Measurements from ENCODE around the gene AZIN2. TPM values are rescaled to one million over a fixed set of nuclear protein-coding genes. Genes with fewer than 3 reads are reported as not detected.

The AZIN2 gene
- total and polyA plus RNA-seq, 2 of the 13 experiments (the other 11 are each of a cell fraction or from before 2014, with no cell fraction given): 1.7 to 3.5 TPM

DNA sequence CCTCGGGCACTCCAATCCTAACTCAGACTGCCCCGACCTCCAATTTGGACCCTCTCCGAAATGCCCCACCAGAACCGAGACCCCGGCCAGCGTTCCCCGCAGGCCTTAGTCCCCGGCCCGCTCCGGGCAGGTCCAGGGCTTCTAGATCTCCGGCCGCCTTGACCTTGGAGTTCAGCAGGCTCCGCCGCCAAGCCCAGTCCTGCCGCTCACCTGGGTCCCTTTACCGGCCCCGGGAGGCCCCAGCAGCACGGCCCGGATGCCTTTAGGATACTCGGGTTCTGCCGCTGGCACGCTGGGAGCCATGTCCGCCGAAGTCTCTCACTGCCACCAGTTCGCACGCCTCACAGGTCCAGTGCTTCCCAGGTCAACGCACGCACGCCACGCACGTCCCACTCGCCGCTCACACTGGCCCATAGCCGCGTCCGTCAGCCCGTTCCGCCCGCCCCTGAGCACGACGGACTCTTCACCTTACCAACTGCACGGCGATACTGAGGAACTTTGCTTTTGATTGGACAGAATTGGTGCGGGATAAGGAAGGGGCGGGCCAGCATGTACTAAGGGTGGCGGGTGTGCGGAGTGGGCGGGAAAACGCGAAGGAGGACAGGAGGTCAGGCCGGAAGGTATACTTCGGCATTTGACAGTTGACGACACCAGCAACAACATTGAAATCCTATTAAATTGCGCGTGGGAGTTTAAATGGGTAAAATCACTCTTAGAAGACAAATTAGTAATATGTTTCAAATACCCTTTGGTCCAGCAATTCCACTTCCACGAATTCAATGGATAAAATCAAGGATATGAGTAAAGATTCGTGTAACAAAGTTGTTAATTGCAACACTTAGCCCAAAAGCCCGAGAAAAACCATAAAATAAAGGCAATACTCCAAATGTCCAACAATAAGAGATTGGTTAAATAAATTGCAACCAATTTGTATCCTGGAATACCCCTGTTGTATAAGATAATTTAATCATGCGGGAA is 44.1 kb upstream of the AZIN2 start, which contains the start of gene AK2 (continued):
- TF ChIP-seq, protein P1, sequence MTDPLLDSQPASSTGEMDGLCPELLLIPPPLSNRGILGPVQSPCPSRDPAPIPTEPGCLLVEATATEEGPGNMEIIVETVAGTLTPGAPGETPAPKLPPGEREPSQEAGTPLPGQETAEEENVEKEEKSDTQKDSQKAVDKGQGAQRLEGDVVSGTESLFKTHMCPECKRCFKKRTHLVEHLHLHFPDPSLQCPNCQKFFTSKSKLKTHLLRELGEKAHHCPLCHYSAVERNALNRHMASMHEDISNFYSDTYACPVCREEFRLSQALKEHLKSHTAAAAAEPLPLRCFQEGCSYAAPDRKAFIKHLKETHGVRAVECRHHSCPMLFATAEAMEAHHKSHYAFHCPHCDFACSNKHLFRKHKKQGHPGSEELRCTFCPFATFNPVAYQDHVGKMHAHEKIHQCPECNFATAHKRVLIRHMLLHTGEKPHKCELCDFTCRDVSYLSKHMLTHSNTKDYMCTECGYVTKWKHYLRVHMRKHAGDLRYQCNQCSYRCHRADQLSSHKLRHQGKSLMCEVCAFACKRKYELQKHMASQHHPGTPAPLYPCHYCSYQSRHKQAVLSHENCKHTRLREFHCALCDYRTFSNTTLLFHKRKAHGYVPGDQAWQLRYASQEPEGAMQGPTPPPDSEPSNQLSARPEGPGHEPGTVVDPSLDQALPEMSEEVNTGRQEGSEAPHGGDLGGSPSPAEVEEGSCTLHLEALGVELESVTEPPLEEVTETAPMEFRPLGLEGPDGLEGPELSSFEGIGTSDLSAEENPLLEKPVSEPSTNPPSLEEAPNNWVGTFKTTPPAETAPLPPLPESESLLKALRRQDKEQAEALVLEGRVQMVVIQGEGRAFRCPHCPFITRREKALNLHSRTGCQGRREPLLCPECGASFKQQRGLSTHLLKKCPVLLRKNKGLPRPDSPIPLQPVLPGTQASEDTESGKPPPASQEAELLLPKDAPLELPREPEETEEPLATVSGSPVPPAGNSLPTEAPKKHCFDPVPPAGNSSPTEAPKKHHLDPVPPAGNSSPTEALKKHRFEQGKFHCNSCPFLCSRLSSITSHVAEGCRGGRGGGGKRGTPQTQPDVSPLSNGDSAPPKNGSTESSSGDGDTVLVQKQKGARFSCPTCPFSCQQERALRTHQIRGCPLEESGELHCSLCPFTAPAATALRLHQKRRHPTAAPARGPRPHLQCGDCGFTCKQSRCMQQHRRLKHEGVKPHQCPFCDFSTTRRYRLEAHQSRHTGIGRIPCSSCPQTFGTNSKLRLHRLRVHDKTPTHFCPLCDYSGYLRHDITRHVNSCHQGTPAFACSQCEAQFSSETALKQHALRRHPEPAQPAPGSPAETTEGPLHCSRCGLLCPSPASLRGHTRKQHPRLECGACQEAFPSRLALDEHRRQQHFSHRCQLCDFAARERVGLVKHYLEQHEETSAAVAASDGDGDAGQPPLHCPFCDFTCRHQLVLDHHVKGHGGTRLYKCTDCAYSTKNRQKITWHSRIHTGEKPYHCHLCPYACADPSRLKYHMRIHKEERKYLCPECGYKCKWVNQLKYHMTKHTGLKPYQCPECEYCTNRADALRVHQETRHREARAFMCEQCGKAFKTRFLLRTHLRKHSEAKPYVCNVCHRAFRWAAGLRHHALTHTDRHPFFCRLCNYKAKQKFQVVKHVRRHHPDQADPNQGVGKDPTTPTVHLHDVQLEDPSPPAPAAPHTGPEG (CRISPR knock-in tag; IDR thresholded peaks at IDR 0.05): peak; percentile 84; the same call in 1 of the 2 replicates
- no peak for TF ChIP-seq U2AF1 (optimal IDR thresholded peaks at IDR 0.05; ENCODE audit: low read depth, low read length)
- TF ChIP-seq MAFF (IDR thresholded peaks at IDR 0.05; ENCODE audit: low read depth, low read length): no peak
- TF ChIP-seq, protein P2, sequence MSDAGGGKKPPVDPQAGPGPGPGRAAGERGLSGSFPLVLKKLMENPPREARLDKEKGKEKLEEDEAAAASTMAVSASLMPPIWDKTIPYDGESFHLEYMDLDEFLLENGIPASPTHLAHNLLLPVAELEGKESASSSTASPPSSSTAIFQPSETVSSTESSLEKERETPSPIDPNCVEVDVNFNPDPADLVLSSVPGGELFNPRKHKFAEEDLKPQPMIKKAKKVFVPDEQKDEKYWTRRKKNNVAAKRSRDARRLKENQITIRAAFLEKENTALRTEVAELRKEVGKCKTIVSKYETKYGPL (CRISPR knock-in tag; IDR thresholded peaks at IDR 0.05): peak; percentile 43; the same call in 1 of the 2 replicates
- TF ChIP-seq JDP2 (CRISPR knock-in tag; IDR thresholded peaks at IDR 0.05; ENCODE audit: borderline replicate concordance): peak; percentile 53; the same call in 1 of the 2 replicates
- TF ChIP-seq, protein P3, sequence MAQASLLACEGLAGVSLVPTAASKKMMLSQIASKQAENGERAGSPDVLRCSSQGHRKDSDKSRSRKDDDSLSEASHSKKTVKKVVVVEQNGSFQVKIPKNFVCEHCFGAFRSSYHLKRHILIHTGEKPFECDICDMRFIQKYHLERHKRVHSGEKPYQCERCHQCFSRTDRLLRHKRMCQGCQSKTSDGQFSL (CRISPR knock-in tag; IDR thresholded peaks at IDR 0.05): peak; percentile 52; the same call in 1 of the 2 replicates
- peak; percentile 73; the same call in 1 of the 2 replicates for TF ChIP-seq ZNF329 (CRISPR knock-in tag; IDR thresholded peaks at IDR 0.05; ENCODE audit: low read depth)
- TF ChIP-seq ZNF446 (CRISPR knock-in tag; IDR thresholded peaks at IDR 0.05): peak; percentile 89; the same call in 1 of the 2 replicates
- peak; percentile 48; the same call in 1 of the 2 replicates for TF ChIP-seq KLF12 (CRISPR knock-in tag; IDR thresholded peaks at IDR 0.05; ENCODE audit: borderline replicate concordance)
- no peak for TF ChIP-seq SMC3 (IDR thresholded peaks at IDR 0.05; ENCODE audit: low read length)
- TF ChIP-seq, protein P4, sequence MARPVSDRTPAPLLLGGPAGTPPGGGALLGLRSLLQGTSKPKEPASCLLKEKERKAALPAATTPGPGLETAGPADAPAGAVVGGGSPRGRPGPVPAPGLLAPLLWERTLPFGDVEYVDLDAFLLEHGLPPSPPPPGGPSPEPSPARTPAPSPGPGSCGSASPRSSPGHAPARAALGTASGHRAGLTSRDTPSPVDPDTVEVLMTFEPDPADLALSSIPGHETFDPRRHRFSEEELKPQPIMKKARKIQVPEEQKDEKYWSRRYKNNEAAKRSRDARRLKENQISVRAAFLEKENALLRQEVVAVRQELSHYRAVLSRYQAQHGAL (CRISPR knock-in tag; IDR thresholded peaks at IDR 0.05; ENCODE audit: not compliant biosample characterization): no peak
- peak; percentile 47; the same call in 1 of the 2 replicates for TF ChIP-seq ZSCAN25 (CRISPR knock-in tag; IDR thresholded peaks at IDR 0.05)
- peak; percentile 78; the same call in 1 of the 2 replicates for TF ChIP-seq JUN (CRISPR knock-in tag; IDR thresholded peaks at IDR 0.05)
- no peak for TF ChIP-seq HNRNPH1 (optimal IDR thresholded peaks at IDR 0.05; ENCODE audit: low read depth, low read length)
- TF ChIP-seq ZNF775 (CRISPR knock-in tag; IDR thresholded peaks at IDR 0.05; ENCODE audit: borderline replicate concordance): no peak; the same call in 1 of the 2 replicates
- TF ChIP-seq RARG (CRISPR knock-in tag; IDR thresholded peaks at IDR 0.05; ENCODE audit: low read depth): peak; percentile 75; the same call in 1 of the 2 replicates
- TF ChIP-seq RXRA (CRISPR knock-in tag; IDR thresholded peaks at IDR 0.05): peak; percentile 86
- TF ChIP-seq TEAD2 (CRISPR knock-in tag; IDR thresholded peaks at IDR 0.05): peak; percentile 61; the same call in 1 of the 2 replicates
- peak; percentile 39 for TF ChIP-seq AGO1 (IDR thresholded peaks at IDR 0.05; ENCODE audit: low read depth, low read length, poor library complexity, severe bottlenecking)
- no peak for TF ChIP-seq ZNF124 (CRISPR knock-in tag; IDR thresholded peaks at IDR 0.05)
- TF ChIP-seq NFE2L1 (CRISPR knock-in tag; IDR thresholded peaks at IDR 0.05; ENCODE audit: borderline replicate concordance): no peak; the same call in 1 of the 2 replicates

All from HepG2 (cell line).